ENCODE measurements around the gene ARL5A.

ARL5A gene

DNA sequence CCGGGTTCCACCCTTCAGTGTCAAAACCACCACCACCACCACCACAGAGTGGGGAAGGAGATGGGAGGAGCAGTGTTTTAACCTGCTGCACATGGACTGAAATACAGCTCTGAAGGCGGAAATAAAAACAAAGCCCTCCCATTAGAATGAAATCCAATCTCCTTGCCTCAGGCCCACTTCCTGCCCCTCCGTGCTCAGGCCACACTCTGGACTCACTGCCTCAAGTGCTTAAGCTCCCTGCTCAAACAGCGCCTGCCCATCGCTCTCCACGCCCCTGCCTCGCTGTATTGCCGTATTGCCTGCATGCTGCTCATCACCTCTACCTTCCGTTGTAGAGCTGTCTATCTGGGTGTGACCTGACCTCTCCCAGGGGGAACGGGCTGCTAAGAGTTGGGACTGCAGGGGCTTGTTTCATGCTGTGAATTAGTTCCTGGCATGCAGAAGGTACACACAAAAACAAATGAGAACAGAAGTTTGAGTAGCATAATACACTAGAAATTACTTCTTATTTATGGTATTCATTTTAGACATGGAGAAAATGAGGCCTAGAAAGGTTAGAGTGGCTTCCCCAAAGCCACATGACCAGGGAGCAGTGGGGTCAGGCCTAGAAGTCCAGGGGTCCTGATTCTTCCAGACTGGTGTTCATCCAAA, 62.3 kb downstream of the ARL5A start:
- peak in 1 of 2 donors; percentile 5 for DNase-seq

GRCh38 chr2:151762694-151763093, 65.5 kb downstream of the ARL5A start:
- no peak for DNase-seq

- no peak for DNase-seq
Observed at GRCh38 chr2:151761687-151762086, 66.5 kb downstream of the ARL5A start.

DNA sequence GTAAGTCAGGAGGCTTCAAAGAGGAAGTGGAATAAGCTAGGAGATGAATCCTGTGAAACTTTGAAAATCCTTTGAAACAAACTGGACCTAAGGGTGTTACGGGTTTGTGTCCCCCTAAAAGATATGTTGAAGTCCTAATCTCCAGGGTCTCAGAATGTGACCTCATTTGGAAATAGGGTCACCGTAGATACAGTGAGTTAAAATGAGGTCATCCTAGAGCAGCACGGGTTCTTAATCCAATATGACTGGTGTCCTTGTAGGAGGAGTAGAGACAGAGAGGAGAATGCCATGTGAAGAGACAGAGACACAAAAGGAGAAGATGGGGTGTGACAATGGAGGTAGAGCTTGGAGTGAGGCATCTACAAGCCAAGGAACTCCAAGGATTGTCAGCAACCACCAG, 67.0 kb downstream of the ARL5A start:
- DNase-seq, result no peak

DNA sequence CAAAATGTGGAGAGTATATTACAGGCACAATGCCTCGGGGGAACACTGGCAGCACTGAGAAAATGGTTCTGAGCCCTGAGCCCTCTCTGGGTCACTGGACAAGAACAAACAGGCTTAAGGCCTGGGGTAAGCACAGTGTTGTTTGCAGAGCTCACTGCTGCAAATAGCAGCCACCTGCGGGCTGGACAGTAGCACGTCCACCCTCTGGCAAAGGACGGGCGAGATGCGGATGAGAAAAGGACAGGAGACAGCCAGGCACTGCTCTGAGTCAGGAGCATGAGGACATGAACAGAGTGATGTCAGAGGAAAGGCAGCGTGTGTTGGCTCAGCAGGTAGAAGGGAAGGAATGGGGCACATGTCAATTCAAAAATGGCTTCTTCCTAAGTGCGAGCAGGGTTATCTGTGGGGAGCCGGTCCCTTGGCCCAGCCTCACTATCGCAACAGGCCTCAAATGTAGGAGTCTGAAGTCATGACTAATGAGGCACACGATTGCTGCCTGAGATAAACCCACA, 68.0 kb downstream of the ARL5A start:
- DNase-seq, result no peak

- no peak for DNase-seq
Observed at GRCh38 chr2:151758744-151759143, 69.5 kb downstream of the ARL5A start.

DNA sequence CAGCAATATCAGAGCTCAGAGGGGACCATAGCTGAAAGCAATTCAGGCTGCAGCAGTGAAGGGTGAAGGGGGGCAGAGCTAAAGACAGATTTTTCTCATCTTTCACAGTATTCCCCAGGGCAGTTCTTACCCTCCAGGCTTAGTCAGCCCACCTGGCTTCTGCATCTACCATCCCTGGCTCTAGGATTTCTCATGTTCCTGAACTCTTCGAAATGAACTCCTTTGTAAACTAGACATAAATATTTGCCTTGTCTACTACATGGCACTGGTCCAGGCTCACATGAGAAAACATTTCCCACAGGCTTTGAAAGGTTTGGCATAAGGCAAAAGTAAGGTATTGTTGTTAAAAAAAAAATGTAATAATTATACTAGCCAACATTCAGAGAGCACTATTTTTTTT, 70.4 kb downstream of the ARL5A start:
- DNase-seq, result no peak

DNA sequence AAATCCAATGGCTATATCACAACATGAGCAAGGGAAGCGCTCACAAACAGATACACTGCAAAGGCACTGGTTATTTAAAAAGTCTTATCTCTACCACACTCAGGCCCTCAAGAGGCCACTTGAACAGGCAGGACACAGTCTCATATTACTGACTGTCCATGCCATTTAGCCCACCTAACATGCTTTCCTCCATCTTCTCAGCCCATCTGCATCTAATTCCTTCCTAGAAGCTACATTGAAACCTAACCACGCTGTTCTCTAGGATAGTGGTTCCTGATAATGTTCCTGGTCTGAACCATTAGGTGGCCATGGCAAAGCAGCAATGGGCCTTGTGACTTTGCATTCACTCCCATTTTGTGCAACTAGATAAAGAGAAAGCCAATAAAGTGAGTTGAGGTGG, 71.4 kb downstream of the ARL5A start:
- DNase-seq, result no peak

GRCh38 chr2:151754253-151754897, 73.8 kb downstream of the ARL5A start:
- DNase-seq, result no peak

DNA sequence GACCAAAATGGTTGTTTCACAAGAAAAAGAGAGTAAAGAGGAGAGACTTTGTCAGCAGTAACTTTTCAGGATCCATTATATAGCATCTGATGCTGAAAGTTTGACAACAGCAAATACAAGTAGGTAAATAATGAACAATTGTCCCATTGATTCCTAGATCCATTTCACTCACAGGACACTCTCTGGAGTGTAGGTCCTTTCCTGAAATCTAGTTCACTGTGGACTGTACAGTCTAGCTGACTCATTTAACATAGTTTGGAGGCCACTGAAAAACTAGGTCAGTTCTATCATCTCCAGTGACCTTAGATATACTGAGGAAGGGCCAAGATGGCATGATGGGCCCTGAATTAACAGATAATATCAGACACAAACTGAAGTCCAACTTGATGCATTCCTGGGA, 74.7 kb downstream of the ARL5A start:
- DNase-seq, result no peak

Measured in CD4-positive, alpha-beta T cell treated with Interleukin-1 beta for 1 hour (primary cell).